GM12878 (cell line): Measurements from ENCODE around the gene VPS54. TPM values are rescaled to one million over a fixed set of nuclear protein-coding genes. Genes with fewer than 3 reads are reported as not detected.

ENCODE experiments used
- BCL11A ChIP-seq: IDR thresholded peaks from 2 replicates; pipeline ENCODE4 v1.6.1; 2011; ENCODE audit warnings: low read depth, low read length
- FOXM1 ChIP-seq: IDR thresholded peaks from 2 replicates; pipeline ENCODE4 v1.6.1; 2012; ENCODE audit warnings: low read depth, mild to moderate bottlenecking, inconsistent platforms, low read length, moderate library complexity
- HDAC2 ChIP-seq: fragments of 200-600 bp; sonication (generic); IDR thresholded peaks from 2 replicates; pipeline ENCODE4 v1.6.1; 2017
- IKZF1 ChIP-seq: fragments of 450-650 bp; conservative IDR thresholded peaks from 2 replicates; pipeline ENCODE4 v1.6.1; 2017; ENCODE audit warnings: antibody characterized with exemption, mild to moderate bottlenecking
- IRF4 ChIP-seq: IDR thresholded peaks from 2 replicates; pipeline ENCODE4 v1.6.1; 2011; ENCODE audit warnings: low read depth, low read length
- KDM1A ChIP-seq: fragments of 200-600 bp; sonication (generic); IDR thresholded peaks from 2 replicates; pipeline ENCODE4 v1.6.1; 2016; ENCODE audit warnings: borderline replicate concordance
- POU2F2 ChIP-seq: IDR thresholded peaks from 3 replicates; pipeline ENCODE4 v1.6.1; 2011; ENCODE audit warnings: low read depth, mild to moderate bottlenecking, low read length, borderline replicate concordance
- RAD21 ChIP-seq: IDR thresholded peaks from 2 replicates; pipeline ENCODE4 v1.6.1; 2011; ENCODE audit warnings: mild to moderate bottlenecking, low read depth, low read length, moderate library complexity; ENCODE audit not compliant: insufficient read depth
- RB1 ChIP-seq: fragments of 450-650 bp; formaldehyde crosslinking; IDR thresholded peaks from 2 replicates; pipeline ENCODE4 v1.6.1; 2017; ENCODE audit warnings: mild to moderate bottlenecking, borderline replicate concordance
- RCOR1 ChIP-seq: conservative IDR thresholded peaks from 2 replicates; pipeline ENCODE4 v1.6.1; 2012; ENCODE audit warnings: low read depth, low read length, improper control_type of control experiment
- RUNX3 ChIP-seq: IDR thresholded peaks from 2 replicates; pipeline ENCODE4 v1.6.1; 2012; ENCODE audit warnings: low read length, inconsistent platforms
- SREBF2 ChIP-seq: IDR thresholded peaks from 2 replicates; pipeline ENCODE4 v1.6.1; 2012; ENCODE audit warnings: mild to moderate bottlenecking, low read length
- SUPT20H ChIP-seq: IDR thresholded peaks from 2 replicates; pipeline ENCODE4 v1.6.1; 2011; ENCODE audit warnings: low read depth, mild to moderate bottlenecking, low read length, moderate library complexity, borderline replicate concordance; ENCODE audit not compliant: control insufficient read depth
- USF1 ChIP-seq: IDR thresholded peaks from 2 replicates; pipeline ENCODE4 v1.6.1; 2011; ENCODE audit warnings: borderline replicate concordance, low read depth, mild to moderate bottlenecking, moderate library complexity, mixed read lengths, low read length; ENCODE audit not compliant: insufficient read depth; ENCODE audit errors: extremely low read length
- WRNIP1 ChIP-seq: IDR thresholded peaks from 2 replicates; pipeline ENCODE4 v1.6.1; 2011; ENCODE audit warnings: low read depth, low read length, improper control_type of control experiment, borderline replicate concordance
- ZBED1 ChIP-seq: IDR thresholded peaks from 2 replicates; pipeline ENCODE4 v1.6.1; 2016; ENCODE audit warnings: borderline replicate concordance
- ZBTB4 ChIP-seq: fragments of 450-650 bp; formaldehyde crosslinking; IDR thresholded peaks from 2 replicates; pipeline ENCODE4 v1.4.0; 2022; ENCODE audit warnings: mild to moderate bottlenecking, moderate library complexity
- ZNF274 ChIP-seq: IDR thresholded peaks from one replicate; pipeline ENCODE4 v1.8.0; 2011; ENCODE audit not compliant: insufficient read length, insufficient read depth
- polyA plus RNA-seq, 11 experiments: library from polyadenylated mRNA; depleted of rRNA in 4 of 11; unstranded in 6 of 11; stranded (reverse) in 5 of 11; fragments of >200 nt; fragmentation: Nextera tagmentation in 4 of 11; fragmentation: Illumina TruSeq in 1 of 11; extraction: Ambion mirVana in 4 of 11; extraction: Trizol in 1 of 11; gene quantifications; 1 replicate in 1 of 11; 2 replicates in 10 of 11; pipeline versions ENCODE4 v1.2.1 to v1.2.3, GENCODE V29; 2011 to 2016; ENCODE audit warnings: inconsistent platforms in 2 of 11, missing spikeins in 2 of 11, low read depth in 1 of 11
- total RNA-seq, 4 experiments: library from RNA; depleted of rRNA in 3 of 4; stranded (reverse); fragments of >200 nt in 3 of 4; fragmentation: Illumina TruSeq in 1 of 4; extraction: Trizol in 1 of 4; gene quantifications; 2 replicates each; pipeline versions ENCODE4 v1.2.1 to v1.2.3, GENCODE V29; 2013 to 2021
- TF ChIP-seq, protein P1 (sequence below): fragments of 450-650 bp; IDR thresholded peaks from 2 replicates; pipeline ENCODE4 v1.6.1; 2017; ENCODE audit warnings: mild to moderate bottlenecking, moderate library complexity
- TF ChIP-seq, protein P2 (sequence below): IDR thresholded peaks from 2 replicates; pipeline ENCODE4 v1.6.1; 2012; ENCODE audit warnings: low read depth, low read length, improper control_type of control experiment

The VPS54 gene
- total and polyA plus RNA-seq, 10 of the 15 experiments (the other 5 are each of a cell fraction or from before 2014, with no cell fraction given) = 1.6 to 16.2 (median 9.3) TPM

GRCh38 chr2:63977904-63978303 is 41.3 kb downstream of the VPS54 start (continued):
- TF ChIP-seq, protein P1, sequence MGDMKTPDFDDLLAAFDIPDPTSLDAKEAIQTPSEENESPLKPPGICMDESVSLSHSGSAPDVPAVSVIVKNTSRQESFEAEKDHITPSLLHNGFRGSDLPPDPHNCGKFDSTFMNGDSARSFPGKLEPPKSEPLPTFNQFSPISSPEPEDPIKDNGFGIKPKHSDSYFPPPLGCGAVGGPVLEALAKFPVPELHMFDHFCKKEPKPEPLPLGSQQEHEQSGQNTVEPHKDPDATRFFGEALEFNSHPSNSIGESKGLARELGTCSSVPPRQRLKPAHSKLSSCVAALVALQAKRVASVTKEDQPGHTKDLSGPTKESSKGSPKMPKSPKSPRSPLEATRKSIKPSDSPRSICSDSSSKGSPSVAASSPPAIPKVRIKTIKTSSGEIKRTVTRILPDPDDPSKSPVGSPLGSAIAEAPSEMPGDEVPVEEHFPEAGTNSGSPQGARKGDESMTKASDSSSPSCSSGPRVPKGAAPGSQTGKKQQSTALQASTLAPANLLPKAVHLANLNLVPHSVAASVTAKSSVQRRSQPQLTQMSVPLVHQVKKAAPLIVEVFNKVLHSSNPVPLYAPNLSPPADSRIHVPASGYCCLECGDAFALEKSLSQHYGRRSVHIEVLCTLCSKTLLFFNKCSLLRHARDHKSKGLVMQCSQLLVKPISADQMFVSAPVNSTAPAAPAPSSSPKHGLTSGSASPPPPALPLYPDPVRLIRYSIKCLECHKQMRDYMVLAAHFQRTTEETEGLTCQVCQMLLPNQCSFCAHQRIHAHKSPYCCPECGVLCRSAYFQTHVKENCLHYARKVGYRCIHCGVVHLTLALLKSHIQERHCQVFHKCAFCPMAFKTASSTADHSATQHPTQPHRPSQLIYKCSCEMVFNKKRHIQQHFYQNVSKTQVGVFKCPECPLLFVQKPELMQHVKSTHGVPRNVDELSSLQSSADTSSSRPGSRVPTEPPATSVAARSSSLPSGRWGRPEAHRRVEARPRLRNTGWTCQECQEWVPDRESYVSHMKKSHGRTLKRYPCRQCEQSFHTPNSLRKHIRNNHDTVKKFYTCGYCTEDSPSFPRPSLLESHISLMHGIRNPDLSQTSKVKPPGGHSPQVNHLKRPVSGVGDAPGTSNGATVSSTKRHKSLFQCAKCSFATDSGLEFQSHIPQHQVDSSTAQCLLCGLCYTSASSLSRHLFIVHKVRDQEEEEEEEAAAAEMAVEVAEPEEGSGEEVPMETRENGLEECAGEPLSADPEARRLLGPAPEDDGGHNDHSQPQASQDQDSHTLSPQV = no peak
- TF ChIP-seq RAD21 (peak; percentile 16; the same call in 1 of the 2 replicates), KDM1A (no peak), USF1 (no peak), BCL11A (no peak), HDAC2 (no peak), IRF4 (peak; percentile 67; the same call in 1 of the 2 replicates), IKZF1 (0 out of 2 replicates have a peak, but pooled peaks have one; percentile 35), POU2F2 (no peak), ZBED1 (no peak), RCOR1 (no peak), RUNX3 (peak; percentile 60; the same call in 1 of the 2 replicates), FOXM1 (peak; percentile 48; the same call in 1 of the 2 replicates), ZNF274 (no peak), RB1 (no peak), SUPT20H (no peak), ZBTB4 (CRISPR knock-in tag) (no peak), WRNIP1 (no peak), SREBF2 (no peak)
- TF ChIP-seq, protein P2, sequence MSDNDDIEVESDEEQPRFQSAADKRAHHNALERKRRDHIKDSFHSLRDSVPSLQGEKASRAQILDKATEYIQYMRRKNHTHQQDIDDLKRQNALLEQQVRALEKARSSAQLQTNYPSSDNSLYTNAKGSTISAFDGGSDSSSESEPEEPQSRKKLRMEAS = no peak
